Liver (tissue), 3 donors: ENCODE data around the gene FGD5.

Experiments
- CTCF ChIP-seq: fragments of 150-350 bp; IDR thresholded peaks from 2 replicates; pipeline ENCODE4 v1.5.1; 2017; ENCODE audit warnings: improper control_type of control experiment, low read depth, low read length; ENCODE audit not compliant: missing input control
- EGR1 ChIP-seq, 2 donors: IDR thresholded peaks; 2 replicates each; pipeline ENCODE4 v1.6.1; 2016 to 2018; ENCODE audit warnings: antibody characterized with exemption in 2 of 2, low read depth in 2 of 2
- JUND ChIP-seq, 2 donors: IDR thresholded peaks; 2 replicates each; pipeline ENCODE4 v1.6.1; 2016; ENCODE audit warnings: antibody characterized with exemption in 2 of 2
- RAD21 ChIP-seq, 2 donors: IDR thresholded peaks; 2 replicates each; pipeline ENCODE4 v1.6.1; 2016; ENCODE audit warnings: antibody characterized with exemption in 2 of 2, mild to moderate bottlenecking in 2 of 2
- RXRA ChIP-seq, 2 donors: IDR thresholded peaks; 2 replicates each; pipeline ENCODE4 v1.6.1; 2017 to 2018; ENCODE audit warnings: antibody characterized with exemption in 2 of 2, mild to moderate bottlenecking in 1 of 2
- SP1 ChIP-seq: IDR thresholded peaks from 2 replicates; pipeline ENCODE4 v1.6.1; 2018; ENCODE audit warnings: antibody characterized with exemption, mild to moderate bottlenecking
- TAF1 ChIP-seq: conservative IDR thresholded peaks from 2 replicates; pipeline ENCODE4 v1.6.1; 2016; ENCODE audit warnings: antibody characterized with exemption, mild to moderate bottlenecking
- TF ChIP-seq, protein P1 (sequence below): IDR thresholded peaks from 2 replicates; pipeline ENCODE4 v1.6.1; 2016; ENCODE audit warnings: antibody characterized with exemption
- TF ChIP-seq, protein P2 (sequence below): IDR thresholded peaks from 2 replicates; pipeline ENCODE4 v1.6.1; 2016; ENCODE audit warnings: antibody characterized with exemption, mild to moderate bottlenecking
- donor health status: healthy.
- donor health status: healthy.

GRCh38 chr3:14799146-14799545, 19.6 kb upstream of the FGD5 start:
- TF ChIP-seq, protein P1, sequence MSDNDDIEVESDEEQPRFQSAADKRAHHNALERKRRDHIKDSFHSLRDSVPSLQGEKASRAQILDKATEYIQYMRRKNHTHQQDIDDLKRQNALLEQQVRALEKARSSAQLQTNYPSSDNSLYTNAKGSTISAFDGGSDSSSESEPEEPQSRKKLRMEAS: no peak
- TF ChIP-seq EGR1 (IDR thresholded peaks at IDR 0.05; ENCODE audit: low read depth in 2 of 2) (no peak), CTCF (no peak), RXRA (IDR thresholded peaks at IDR 0.05) (no peak), TAF1 (no peak), JUND (IDR thresholded peaks at IDR 0.05) (no peak), RAD21 (IDR thresholded peaks at IDR 0.05) (no peak), SP1 (no peak)
- TF ChIP-seq, protein P2, sequence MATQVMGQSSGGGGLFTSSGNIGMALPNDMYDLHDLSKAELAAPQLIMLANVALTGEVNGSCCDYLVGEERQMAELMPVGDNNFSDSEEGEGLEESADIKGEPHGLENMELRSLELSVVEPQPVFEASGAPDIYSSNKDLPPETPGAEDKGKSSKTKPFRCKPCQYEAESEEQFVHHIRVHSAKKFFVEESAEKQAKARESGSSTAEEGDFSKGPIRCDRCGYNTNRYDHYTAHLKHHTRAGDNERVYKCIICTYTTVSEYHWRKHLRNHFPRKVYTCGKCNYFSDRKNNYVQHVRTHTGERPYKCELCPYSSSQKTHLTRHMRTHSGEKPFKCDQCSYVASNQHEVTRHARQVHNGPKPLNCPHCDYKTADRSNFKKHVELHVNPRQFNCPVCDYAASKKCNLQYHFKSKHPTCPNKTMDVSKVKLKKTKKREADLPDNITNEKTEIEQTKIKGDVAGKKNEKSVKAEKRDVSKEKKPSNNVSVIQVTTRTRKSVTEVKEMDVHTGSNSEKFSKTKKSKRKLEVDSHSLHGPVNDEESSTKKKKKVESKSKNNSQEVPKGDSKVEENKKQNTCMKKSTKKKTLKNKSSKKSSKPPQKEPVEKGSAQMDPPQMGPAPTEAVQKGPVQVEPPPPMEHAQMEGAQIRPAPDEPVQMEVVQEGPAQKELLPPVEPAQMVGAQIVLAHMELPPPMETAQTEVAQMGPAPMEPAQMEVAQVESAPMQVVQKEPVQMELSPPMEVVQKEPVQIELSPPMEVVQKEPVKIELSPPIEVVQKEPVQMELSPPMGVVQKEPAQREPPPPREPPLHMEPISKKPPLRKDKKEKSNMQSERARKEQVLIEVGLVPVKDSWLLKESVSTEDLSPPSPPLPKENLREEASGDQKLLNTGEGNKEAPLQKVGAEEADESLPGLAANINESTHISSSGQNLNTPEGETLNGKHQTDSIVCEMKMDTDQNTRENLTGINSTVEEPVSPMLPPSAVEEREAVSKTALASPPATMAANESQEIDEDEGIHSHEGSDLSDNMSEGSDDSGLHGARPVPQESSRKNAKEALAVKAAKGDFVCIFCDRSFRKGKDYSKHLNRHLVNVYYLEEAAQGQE: no peak
